ENCODE results near the gene TMEM50B.

- TF ChIP-seq, protein P1, sequence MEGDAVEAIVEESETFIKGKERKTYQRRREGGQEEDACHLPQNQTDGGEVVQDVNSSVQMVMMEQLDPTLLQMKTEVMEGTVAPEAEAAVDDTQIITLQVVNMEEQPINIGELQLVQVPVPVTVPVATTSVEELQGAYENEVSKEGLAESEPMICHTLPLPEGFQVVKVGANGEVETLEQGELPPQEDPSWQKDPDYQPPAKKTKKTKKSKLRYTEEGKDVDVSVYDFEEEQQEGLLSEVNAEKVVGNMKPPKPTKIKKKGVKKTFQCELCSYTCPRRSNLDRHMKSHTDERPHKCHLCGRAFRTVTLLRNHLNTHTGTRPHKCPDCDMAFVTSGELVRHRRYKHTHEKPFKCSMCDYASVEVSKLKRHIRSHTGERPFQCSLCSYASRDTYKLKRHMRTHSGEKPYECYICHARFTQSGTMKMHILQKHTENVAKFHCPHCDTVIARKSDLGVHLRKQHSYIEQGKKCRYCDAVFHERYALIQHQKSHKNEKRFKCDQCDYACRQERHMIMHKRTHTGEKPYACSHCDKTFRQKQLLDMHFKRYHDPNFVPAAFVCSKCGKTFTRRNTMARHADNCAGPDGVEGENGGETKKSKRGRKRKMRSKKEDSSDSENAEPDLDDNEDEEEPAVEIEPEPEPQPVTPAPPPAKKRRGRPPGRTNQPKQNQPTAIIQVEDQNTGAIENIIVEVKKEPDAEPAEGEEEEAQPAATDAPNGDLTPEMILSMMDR (conservative IDR thresholded peaks at IDR 0.05 in 1 of 2, IDR thresholded peaks at IDR 0.05 in 1 of 2; ENCODE audit: low read depth in 1 of 2, low read length in 2 of 2), result no peak
- TF ChIP-seq EZH2 (IDR thresholded peaks at IDR 0.05; ENCODE audit: low read length, missing control alignments), result no peak
Measured at GRCh38 chr21:33522953-33523349, 43.2 kb upstream of the TMEM50B start.

Measured in fibroblast of lung (primary cell).